ENCODE results near the gene TTLL9. TPM values are rescaled to one million over a fixed set of nuclear protein-coding genes. Genes with fewer than 3 reads are reported as not detected.

Gene TTLL9
- total RNA-seq, 2 experiments from 2014 or later = not detected

DNA sequence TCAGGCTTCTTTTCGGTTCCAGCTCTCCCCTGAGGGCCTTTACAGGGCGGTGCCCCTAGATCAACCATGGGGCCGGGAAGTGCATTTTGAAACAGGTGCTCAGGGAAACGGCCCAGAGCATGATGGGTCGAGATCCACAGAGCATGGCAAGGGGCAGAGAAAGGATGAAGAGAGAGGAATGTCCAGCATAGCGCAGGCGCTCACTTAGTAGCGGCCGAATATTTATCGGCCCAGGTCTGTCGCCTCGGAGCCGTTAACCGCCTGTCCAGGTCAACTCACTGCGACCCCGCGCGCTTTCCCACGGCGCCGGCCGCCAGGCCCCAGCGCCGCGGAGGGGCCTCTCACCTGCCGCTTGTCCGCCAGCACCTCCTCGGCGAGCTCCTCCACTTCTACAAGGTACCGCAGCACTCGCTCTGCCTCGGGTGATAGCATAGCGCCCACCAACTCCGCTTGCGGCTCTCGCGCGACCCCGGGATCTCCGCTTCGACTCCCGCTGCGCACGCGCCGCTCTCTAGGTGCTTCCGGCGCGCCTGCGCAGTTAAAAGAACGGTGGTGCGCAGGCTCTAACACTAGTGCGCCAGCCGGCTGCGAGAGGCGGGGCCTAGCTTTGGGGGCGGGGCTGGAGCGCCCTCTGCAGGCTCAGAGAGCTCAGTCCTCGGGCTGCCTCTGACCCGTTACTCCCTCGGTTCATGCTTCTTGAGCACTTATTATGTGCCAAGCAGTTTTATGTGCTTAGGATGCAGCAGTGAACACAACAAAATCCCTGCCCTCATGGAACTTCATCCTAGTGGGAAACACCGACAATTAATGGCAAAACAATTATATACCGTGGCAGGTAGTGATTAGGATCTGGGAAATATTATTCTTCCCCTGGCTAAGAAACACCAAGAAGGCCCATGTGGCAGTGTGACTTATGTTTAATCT lies 81.4 kb downstream of the TTLL9 start, which contains the start of gene PDRG1:
Gene PDRG1, minus strand, starts transcription at position 517 of the 924 bp plus-strand sequence. Its CDS starts 85 bp downstream, at position 432.
- peaks cover 23% of the 10 kb centered on the region for H3K4me1 Mint-ChIP-seq
- H3K36me3 Mint-ChIP-seq = peaks cover 25% of the 10 kb centered on the region
- DNase-seq (peak; percentile 99), ATAC-seq (ENCODE audit: low read depth) (peak; percentile 96)
- H3K27me3 Mint-ChIP-seq = peaks cover 12% of the 10 kb centered on the region
- peak within 1 kb of the TSS; percentile 99 for H3K4me3 Mint-ChIP-seq
- POLR2A ChIA-PET = interaction anchor here (0.6 to 1.3 kb wide), 7 partner anchors 15 to 448 kb away, joined by 3 to 4 read pairs (median 3); no protein-coding TSS in a partner anchor
- H3K9me3 Mint-ChIP-seq = no peaks in the 10 kb centered on the region
- peak within 1 kb of the TSS; percentile 96 for H3K27ac Mint-ChIP-seq

- Mint-ChIP-seq H3K27ac (no peak overlapping the region), H3K36me3 (peaks cover 15% of the 10 kb centered on the region), H3K27me3 (peaks cover 16% of the 10 kb centered on the region), H3K9me3 (no peaks in the 10 kb centered on the region), H3K4me1 (peaks cover 23% of the 10 kb centered on the region), H3K4me3 (no peak overlapping the region)
- POLR2A ChIA-PET = no interaction called here
- DNase-seq (no peak), ATAC-seq (ENCODE audit: low read depth) (no peak)
These were observed 83.2 kb downstream of the TTLL9 start for GRCh38 chr20:31953556-31954148.

DNA sequence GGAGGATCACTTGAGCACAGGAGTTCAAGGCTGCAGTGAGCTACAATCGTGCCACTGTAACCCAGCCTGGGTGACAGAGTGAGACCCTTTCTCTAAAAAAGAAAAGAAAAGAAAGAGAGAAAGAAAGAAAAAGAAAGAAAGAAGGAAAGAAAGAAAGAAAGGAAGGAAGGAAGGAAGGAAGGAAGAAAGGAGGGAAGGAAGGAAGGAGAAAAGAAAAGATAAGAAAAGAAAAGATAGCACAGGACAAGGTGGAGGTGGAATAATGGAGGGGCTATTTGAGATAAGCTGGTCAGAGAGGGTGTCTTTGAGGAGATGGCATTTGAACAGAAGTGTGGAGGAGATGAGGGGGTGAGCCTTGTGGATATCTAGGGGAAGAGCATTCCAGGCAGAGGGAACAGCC lies 84.1 kb downstream of the TTLL9 start:
- Mint-ChIP-seq H3K27ac (no peak overlapping the region), H3K36me3 (peaks cover 10% of the 10 kb centered on the region), H3K27me3 (peaks cover 20% of the 10 kb centered on the region), H3K4me1 (peaks cover 20% of the 10 kb centered on the region), H3K4me3 (no peak overlapping the region), H3K9me3 (no peaks in the 10 kb centered on the region)
- DNase-seq = no peak
- POLR2A ChIA-PET = no interaction called here
- ATAC-seq (ENCODE audit: low read depth) = no peak

GRCh38 chr20:31956556-31957526 lies 86.4 kb downstream of the TTLL9 start:
- DNase-seq (no peak), ATAC-seq (ENCODE audit: low read depth) (no peak)
- POLR2A ChIA-PET = interaction anchor here (0.6 kb wide), 1 partner anchor 517 kb away, joined by 3 read pairs; no protein-coding TSS in a partner anchor
- Mint-ChIP-seq H3K27me3 (peaks cover 26% of the 10 kb centered on the region), H3K27ac (no peak overlapping the region), H3K4me1 (peaks cover 4% of the 10 kb centered on the region), H3K9me3 (no peaks in the 10 kb centered on the region), H3K36me3 (no peaks in the 10 kb centered on the region), H3K4me3 (no peak overlapping the region)

GRCh38 chr20:31962761-31963160 lies 92.3 kb downstream of the TTLL9 start:
- Mint-ChIP-seq H3K27ac (no peak overlapping the region), H3K27me3 (peaks cover 40% of the 10 kb centered on the region), H3K4me3 (no peak overlapping the region), H3K9me3 (no peaks in the 10 kb centered on the region), H3K4me1 (peaks cover 3% of the 10 kb centered on the region), H3K36me3 (no peaks in the 10 kb centered on the region)
- DNase-seq (no peak), ATAC-seq (ENCODE audit: low read depth) (no peak)
- POLR2A ChIA-PET = no interaction called here

GRCh38 chr20:31963889-31964288 lies 93.5 kb downstream of the TTLL9 start:
- Mint-ChIP-seq H3K4me1 (peaks cover 5% of the 10 kb centered on the region), H3K27ac (no peak overlapping the region), H3K4me3 (no peak overlapping the region), H3K9me3 (no peaks in the 10 kb centered on the region), H3K27me3 (peaks cover 37% of the 10 kb centered on the region), H3K36me3 (no peaks in the 10 kb centered on the region)
- POLR2A ChIA-PET = no interaction called here
- ATAC-seq (ENCODE audit: low read depth) = no peak
- DNase-seq = no peak

- POLR2A ChIA-PET = interaction anchor here (1.1 kb wide), 1 partner anchor 15 kb away, joined by 3 read pairs; the partner anchor contains the start of gene PDRG1
These were observed 96.7 kb downstream of the TTLL9 start for GRCh38 chr20:31966991-31967655.

DNA sequence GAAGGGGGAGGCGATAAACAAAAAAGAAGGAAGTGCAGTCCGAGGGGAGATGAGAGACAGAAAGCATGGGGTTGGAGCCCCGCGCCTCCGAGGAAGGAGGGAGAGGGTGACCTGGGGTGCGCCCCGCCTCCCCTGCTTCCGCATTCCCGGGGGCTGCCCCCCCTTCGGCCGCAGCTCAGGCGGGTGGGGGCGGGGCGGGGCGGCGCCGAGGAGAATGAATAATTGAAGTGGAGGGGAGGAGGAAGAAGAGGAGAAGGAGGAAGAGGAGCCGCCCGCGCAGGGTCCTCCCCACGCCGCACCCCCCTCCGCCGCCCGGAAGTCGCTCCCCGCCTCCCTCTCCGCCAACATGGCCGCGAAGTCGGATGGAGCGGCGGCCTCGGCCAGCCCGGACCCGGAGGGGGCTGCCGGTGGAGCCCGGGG lies 97.4 kb downstream of the TTLL9 start, which contains the start of gene XKR7:
Gene XKR7, plus strand, starts transcription at position 322 of the 420 bp plus-strand sequence. Its CDS starts 25 bp downstream, at position 347.
- Mint-ChIP-seq H3K36me3 (no peaks in the 10 kb centered on the region), H3K27me3 (peaks cover 36% of the 10 kb centered on the region), H3K9me3 (no peaks in the 10 kb centered on the region), H3K27ac (no peak within 1 kb of the TSS), H3K4me3 (peak within 1 kb of the TSS; percentile 87), H3K4me1 (peaks cover 5% of the 10 kb centered on the region)
- DNase-seq = no peak
- POLR2A ChIA-PET = no interaction called here
- ATAC-seq (ENCODE audit: low read depth) = peak; percentile 69

More at GRCh38 chr20:31966991-31967655, 96.7 kb downstream of the TTLL9 start:
- peak overlapping the region; percentile 70 for H3K4me3 Mint-ChIP-seq
- no peak overlapping the region for H3K27ac Mint-ChIP-seq
- peaks cover 36% of the 10 kb centered on the region for H3K27me3 Mint-ChIP-seq
- DNase-seq = no peak
- no peak for ATAC-seq (ENCODE audit: low read depth)
- H3K9me3 Mint-ChIP-seq = no peaks in the 10 kb centered on the region
- peaks cover 5% of the 10 kb centered on the region for H3K4me1 Mint-ChIP-seq
- no peaks in the 10 kb centered on the region for H3K36me3 Mint-ChIP-seq

DNA sequence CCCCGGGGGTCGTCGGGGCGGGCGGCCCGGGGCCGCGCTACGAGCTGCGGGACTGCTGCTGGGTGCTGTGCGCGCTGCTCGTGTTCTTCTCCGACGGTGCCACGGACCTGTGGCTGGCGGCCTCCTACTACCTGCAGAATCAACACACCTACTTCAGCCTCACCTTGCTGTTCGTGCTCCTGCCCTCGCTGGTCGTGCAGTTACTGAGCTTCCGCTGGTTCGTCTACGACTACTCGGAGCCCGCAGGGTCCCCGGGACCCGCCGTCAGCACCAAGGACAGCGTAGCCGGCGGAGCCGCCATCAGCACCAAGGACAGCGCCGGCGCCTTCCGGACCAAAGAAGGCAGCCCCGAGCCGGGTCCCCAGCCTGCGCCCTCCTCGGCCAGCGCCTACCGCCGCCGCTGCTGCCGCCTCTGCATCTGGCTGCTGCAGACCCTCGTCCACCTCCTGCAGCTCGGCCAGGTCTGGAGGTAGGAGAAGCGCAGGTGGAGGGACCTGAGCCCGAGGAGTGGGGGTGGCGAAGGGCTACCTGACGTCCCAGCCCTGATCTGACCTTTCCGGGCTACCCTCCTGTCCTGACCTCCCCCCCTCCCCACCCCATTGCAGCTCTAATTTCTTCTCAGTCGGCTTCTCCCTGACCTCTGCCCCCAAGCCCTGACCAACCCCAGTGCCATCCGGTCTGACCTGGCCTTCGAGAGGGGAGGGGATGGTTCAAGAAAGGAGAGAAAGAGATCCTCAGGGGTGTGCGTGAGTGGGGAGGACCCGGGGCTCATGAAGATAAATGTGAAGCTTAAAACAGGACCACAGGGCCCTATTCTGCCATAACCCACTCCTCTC lies 98.1 kb downstream of the TTLL9 start:
- Mint-ChIP-seq H3K27me3 (peaks cover 33% of the 10 kb centered on the region), H3K9me3 (no peaks in the 10 kb centered on the region), H3K27ac (no peak overlapping the region), H3K4me1 (peaks cover 5% of the 10 kb centered on the region), H3K36me3 (no peaks in the 10 kb centered on the region), H3K4me3 (peak overlapping the region; percentile 87)
- POLR2A ChIA-PET = no interaction called here
- DNase-seq = peak; percentile 97
- ATAC-seq (ENCODE audit: low read depth) = peak; percentile 87

DNA sequence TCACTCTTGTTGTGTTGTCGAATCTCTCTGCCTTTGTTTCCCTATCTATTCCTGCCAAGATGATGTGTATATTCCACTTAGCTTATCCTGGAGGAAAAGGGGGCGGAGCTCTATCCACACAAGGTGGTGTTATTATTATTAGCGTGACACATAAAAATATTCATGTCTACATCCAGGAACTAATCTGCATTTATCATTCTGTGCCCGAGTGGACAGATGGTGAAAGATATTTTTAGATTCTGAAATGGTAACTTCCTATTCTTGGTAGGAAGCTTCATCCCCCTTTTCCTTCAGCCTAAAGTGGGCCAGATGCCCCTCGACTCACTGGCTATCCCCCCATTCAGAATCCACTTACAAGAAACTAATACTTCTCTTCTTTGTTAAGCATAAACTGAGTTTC lies 99.6 kb downstream of the TTLL9 start:
- peaks cover 24% of the 10 kb centered on the region for H3K27me3 Mint-ChIP-seq
- H3K4me3 Mint-ChIP-seq = no peak overlapping the region
- no peaks in the 10 kb centered on the region for H3K9me3 Mint-ChIP-seq

DNA sequence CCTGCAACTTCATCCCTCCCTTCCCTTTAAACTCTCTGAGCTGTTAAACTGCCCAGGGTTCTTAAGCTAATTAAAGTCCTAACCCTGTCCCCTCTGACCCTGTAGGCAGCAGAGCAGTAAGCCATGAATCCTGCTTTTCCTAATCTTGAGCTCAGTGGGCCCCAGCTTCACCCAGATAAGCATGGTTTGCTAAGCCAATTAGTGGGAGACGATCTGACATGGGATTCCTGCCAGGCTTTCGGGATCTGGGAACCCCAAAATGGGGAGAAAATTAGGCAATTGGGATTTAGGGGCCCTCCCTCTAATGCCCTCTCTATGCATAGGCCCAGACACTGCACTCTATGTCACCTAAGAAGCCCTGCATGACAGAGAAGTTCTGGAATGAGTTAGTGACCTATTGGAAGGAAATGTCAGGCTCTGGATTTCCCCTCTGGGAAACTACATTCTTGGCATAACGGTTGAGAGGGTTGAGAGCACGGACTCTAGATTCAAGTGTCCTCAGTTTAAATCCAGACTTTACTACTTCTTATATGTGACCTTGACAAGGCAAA lies 102.1 kb downstream of the TTLL9 start:
- no peak for DNase-seq
- no peaks in the 10 kb centered on the region for H3K36me3 Mint-ChIP-seq
- no peaks in the 10 kb centered on the region for H3K9me3 Mint-ChIP-seq
- H3K4me3 Mint-ChIP-seq = no peak overlapping the region
- peaks cover 2% of the 10 kb centered on the region for H3K4me1 Mint-ChIP-seq
- H3K27ac Mint-ChIP-seq = no peak overlapping the region
- no peak for ATAC-seq (ENCODE audit: low read depth)
- peaks cover 12% of the 10 kb centered on the region for H3K27me3 Mint-ChIP-seq
- POLR2A ChIA-PET = no interaction called here

More for the DNA sequence above, 99.6 kb downstream of the TTLL9 start:
- no peak for ATAC-seq (ENCODE audit: low read depth)
- no peaks in the 10 kb centered on the region for H3K36me3 Mint-ChIP-seq
- H3K27ac Mint-ChIP-seq = no peak overlapping the region
- peaks cover 5% of the 10 kb centered on the region for H3K4me1 Mint-ChIP-seq
- POLR2A ChIA-PET = no interaction called here
- DNase-seq = no peak

Measured in activated naive CD8-positive, alpha-beta T cell treated with anti-CD3 and anti-CD28 coated beads, Interleukin-2, amount 10 ng/mL, durations not matched to agents 7 days and 5 days (primary cell).